VCaP (cell line): ENCODE data around the gene CA6.
"Not testable (repeated sequence)": the region's sequence is repeated elsewhere in the genome, so short reads cannot be mapped to it uniquely, and the experiment has no call there.

Experiments used
- H3K27ac ChIP-seq: fragments of 450-650 bp; 2 replicates; pipeline ENCODE4 v1.5.1; 2017
- TF ChIP-seq, protein P1 (sequence below): fragments of 450-650 bp; conservative IDR thresholded peaks from 2 replicates; pipeline ENCODE4 v1.5.1; 2017; ENCODE audit warnings: mild to moderate bottlenecking, moderate library complexity

The CA6 gene

DNA sequence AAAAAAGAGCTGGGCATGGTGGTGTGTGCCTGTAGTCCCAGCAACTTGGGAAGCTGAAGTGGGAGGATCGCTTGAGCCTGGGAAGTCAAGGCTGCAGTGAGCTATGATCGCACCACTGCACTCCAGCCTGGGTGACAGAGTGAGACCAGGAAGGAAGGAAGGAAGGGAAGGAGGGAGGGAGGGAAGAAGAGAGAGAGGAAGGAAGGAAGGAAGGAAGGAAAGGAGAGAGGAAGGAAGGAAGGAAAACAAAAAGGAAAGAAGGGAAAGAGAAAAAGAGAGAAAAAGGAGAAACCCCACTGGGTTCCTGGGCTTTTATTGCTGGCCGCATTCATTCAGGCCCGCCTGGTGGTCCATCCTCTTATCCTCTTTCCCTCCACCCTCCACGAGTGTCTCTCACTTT lies 70.8 kb downstream of the CA6 start:
- TF ChIP-seq, protein P1, sequence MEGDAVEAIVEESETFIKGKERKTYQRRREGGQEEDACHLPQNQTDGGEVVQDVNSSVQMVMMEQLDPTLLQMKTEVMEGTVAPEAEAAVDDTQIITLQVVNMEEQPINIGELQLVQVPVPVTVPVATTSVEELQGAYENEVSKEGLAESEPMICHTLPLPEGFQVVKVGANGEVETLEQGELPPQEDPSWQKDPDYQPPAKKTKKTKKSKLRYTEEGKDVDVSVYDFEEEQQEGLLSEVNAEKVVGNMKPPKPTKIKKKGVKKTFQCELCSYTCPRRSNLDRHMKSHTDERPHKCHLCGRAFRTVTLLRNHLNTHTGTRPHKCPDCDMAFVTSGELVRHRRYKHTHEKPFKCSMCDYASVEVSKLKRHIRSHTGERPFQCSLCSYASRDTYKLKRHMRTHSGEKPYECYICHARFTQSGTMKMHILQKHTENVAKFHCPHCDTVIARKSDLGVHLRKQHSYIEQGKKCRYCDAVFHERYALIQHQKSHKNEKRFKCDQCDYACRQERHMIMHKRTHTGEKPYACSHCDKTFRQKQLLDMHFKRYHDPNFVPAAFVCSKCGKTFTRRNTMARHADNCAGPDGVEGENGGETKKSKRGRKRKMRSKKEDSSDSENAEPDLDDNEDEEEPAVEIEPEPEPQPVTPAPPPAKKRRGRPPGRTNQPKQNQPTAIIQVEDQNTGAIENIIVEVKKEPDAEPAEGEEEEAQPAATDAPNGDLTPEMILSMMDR: no peak

GRCh38 chr1:9018333-9018732 lies 72.7 kb downstream of the CA6 start:
- no peak overlapping the region for H3K27ac ChIP-seq
- TF ChIP-seq, protein P1: no peak

More for the DNA sequence above, 70.8 kb downstream of the CA6 start:
- H3K27ac ChIP-seq: no peak overlapping the region

- H3K27ac ChIP-seq: no peak overlapping the region
- TF ChIP-seq, protein P1: no peak
Measured at GRCh38 chr1:9019896-9020295, 74.2 kb downstream of the CA6 start.

- TF ChIP-seq, protein P1: no peak
- no peak overlapping the region for H3K27ac ChIP-seq
Measured at GRCh38 chr1:9020305-9020704, 74.6 kb downstream of the CA6 start.

- not testable (repeated sequence) for H3K27ac ChIP-seq
Measured at GRCh38 chr1:9022026-9022738, 76.5 kb downstream of the CA6 start.

DNA sequence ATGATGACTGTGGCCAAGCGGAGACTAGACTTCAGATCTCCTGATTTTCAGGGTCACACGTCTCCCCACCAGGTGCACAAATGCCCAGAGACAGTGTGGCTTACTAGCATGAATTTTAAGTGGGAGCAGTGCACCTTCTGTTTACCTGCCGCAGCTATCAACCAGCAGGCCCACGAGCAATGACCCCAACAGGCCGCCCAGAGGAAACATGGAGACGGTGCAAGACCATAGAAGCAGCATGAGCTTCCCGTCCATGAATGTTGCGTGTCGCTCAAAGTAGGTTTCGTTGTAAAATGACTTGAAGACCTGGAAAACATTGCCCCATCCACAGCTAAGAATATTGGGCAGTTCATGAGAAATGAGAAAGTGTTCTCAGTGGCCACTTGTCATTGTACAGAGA lies 77.1 kb downstream of the CA6 start:
- no peak overlapping the region for H3K27ac ChIP-seq
- TF ChIP-seq, protein P1: no peak
